Measurements from ENCODE around the gene S100A12.

DNA sequence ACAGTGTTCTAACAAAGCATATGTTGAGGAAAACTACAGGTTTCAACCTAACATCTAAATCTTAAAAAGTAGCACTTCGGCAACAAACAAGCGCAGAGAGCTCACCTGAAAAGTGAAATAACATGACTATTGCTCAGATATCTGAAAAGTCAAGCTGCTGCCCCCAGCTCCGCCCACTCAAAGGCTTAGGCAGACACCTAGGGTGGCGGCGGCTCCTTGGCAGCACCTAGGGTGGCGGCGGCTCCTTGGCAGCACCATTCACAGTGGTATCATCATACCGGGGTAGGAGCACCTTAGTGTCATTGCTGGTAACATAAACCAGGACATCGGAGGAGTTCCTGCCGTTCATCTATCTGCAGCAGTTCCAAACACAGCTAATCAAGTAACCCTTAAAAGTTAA, 4.2 kb upstream of the S100A12 start:
- TF ChIP-seq POLR2AphosphoS5 (IDR thresholded peaks at IDR 0.05; ENCODE audit: insufficient read depth, low read depth, low read length) (no peak), EZH2 (IDR thresholded peaks at IDR 0.05; ENCODE audit: borderline replicate concordance, low read depth, low read length, severe bottlenecking) (no peak), POLR2A (IDR thresholded peaks at IDR 0.05; ENCODE audit: low read depth, low read length) (no peak), GATA2 (IDR thresholded peaks at IDR 0.05; ENCODE audit: insufficient read depth, insufficient read length, low read depth, low read length) (no peak), MYC (IDR thresholded peaks at IDR 0.05; ENCODE audit: low read depth, low read length) (no peak), FOS (IDR thresholded peaks at IDR 0.05; ENCODE audit: borderline replicate concordance, insufficient read depth, low read length) (no peak), JUN (IDR thresholded peaks at IDR 0.05; ENCODE audit: borderline replicate concordance, insufficient read depth, insufficient read length, low read depth) (no peak)
- TF ChIP-seq, protein P1, sequence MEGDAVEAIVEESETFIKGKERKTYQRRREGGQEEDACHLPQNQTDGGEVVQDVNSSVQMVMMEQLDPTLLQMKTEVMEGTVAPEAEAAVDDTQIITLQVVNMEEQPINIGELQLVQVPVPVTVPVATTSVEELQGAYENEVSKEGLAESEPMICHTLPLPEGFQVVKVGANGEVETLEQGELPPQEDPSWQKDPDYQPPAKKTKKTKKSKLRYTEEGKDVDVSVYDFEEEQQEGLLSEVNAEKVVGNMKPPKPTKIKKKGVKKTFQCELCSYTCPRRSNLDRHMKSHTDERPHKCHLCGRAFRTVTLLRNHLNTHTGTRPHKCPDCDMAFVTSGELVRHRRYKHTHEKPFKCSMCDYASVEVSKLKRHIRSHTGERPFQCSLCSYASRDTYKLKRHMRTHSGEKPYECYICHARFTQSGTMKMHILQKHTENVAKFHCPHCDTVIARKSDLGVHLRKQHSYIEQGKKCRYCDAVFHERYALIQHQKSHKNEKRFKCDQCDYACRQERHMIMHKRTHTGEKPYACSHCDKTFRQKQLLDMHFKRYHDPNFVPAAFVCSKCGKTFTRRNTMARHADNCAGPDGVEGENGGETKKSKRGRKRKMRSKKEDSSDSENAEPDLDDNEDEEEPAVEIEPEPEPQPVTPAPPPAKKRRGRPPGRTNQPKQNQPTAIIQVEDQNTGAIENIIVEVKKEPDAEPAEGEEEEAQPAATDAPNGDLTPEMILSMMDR (IDR thresholded peaks at IDR 0.05; ENCODE audit: extremely low read depth in 1 of 2, insufficient read depth in 1 of 2, low read depth in 1 of 2, low read length in 2 of 2), result no peak
- TF ChIP-seq, protein P2, sequence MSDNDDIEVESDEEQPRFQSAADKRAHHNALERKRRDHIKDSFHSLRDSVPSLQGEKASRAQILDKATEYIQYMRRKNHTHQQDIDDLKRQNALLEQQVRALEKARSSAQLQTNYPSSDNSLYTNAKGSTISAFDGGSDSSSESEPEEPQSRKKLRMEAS (IDR thresholded peaks at IDR 0.05; ENCODE audit: insufficient read depth, insufficient read length), result no peak
